Measurements from ENCODE around the gene COL28A1. TPM values are rescaled to one million over a fixed set of nuclear protein-coding genes. Genes with fewer than 3 reads are reported as not detected.

COL28A1 gene
- total RNA-seq, 1 experiment from 2014 or later, result 1.3 TPM

- TF ChIP-seq, protein P1, sequence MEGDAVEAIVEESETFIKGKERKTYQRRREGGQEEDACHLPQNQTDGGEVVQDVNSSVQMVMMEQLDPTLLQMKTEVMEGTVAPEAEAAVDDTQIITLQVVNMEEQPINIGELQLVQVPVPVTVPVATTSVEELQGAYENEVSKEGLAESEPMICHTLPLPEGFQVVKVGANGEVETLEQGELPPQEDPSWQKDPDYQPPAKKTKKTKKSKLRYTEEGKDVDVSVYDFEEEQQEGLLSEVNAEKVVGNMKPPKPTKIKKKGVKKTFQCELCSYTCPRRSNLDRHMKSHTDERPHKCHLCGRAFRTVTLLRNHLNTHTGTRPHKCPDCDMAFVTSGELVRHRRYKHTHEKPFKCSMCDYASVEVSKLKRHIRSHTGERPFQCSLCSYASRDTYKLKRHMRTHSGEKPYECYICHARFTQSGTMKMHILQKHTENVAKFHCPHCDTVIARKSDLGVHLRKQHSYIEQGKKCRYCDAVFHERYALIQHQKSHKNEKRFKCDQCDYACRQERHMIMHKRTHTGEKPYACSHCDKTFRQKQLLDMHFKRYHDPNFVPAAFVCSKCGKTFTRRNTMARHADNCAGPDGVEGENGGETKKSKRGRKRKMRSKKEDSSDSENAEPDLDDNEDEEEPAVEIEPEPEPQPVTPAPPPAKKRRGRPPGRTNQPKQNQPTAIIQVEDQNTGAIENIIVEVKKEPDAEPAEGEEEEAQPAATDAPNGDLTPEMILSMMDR (IDR thresholded peaks at IDR 0.05; ENCODE audit: unreplicated experiment), result no peak
- no peaks in the 10 kb centered on the region for H3K27me3 Mint-ChIP-seq (ENCODE audit: unreplicated experiment)
- H3K4me3 Mint-ChIP-seq (ENCODE audit: low read depth, unreplicated experiment), result no peak overlapping the region
These were observed 113.8 kb downstream of the COL28A1 start for GRCh38 chr7:7421826-7422225.

DNA sequence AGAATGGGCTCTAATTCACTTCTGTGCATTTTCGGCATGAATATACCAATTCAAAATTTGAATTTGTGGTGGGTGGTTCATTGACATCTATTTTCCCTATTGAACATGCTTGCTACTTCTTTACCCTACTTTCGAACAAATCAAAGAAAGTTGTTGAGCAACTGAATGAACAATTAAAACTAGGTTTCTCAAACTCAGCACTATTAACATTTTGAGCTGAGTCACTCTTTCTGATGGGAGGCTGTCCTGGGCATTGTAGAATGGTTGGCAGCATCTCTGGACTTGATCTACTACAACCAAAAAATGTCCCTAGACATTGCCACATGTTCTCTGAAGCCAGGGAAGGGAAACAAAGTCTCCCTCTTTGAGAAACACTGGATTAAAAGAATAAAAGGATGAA lies 116.7 kb downstream of the COL28A1 start:
- intact Hi-C loops (cut with micrococcal nuclease; ENCODE audit: unreplicated experiment), result loop anchor here (5.0 kb wide), 1 partner anchor 97 kb away; no protein-coding TSS in a partner anchor
- no TSS peak for BruUV-seq (replicated peaks)
- peaks cover 7% of the 10 kb centered on the region for H3K36me3 Mint-ChIP-seq (ENCODE audit: insufficient read depth, unreplicated experiment)

More at GRCh38 chr7:7421826-7422225, 113.8 kb downstream of the COL28A1 start:
- DNase-seq, result no peak
- intact Hi-C loops (cut with micrococcal nuclease; ENCODE audit: unreplicated experiment), result loop anchor here (5.0 kb wide), 2 partner anchors 455 to 870 kb away; no protein-coding TSS in a partner anchor
- H3K27ac Mint-ChIP-seq (ENCODE audit: unreplicated experiment), result no peak overlapping the region
- no TSS peak for BruUV-seq (replicated peaks)
- H3K9me3 Mint-ChIP-seq (ENCODE audit: low read depth, unreplicated experiment), result no peaks in the 10 kb centered on the region
- CTCF ChIA-PET, result no interaction called here
- peaks cover 21% of the 10 kb centered on the region for H3K4me1 Mint-ChIP-seq (ENCODE audit: low read depth, unreplicated experiment)
- H3K36me3 Mint-ChIP-seq (ENCODE audit: insufficient read depth, unreplicated experiment), result no peaks in the 10 kb centered on the region

GRCh38 chr7:7417851-7418250 lies 117.8 kb downstream of the COL28A1 start:
- BruUV-seq (replicated peaks), result no TSS peak
- Mint-ChIP-seq H3K9me3 (ENCODE audit: low read depth, unreplicated experiment) (no peaks in the 10 kb centered on the region), H3K27ac (ENCODE audit: unreplicated experiment) (no peak overlapping the region), H3K4me3 (ENCODE audit: low read depth, unreplicated experiment) (no peak overlapping the region), H3K36me3 (ENCODE audit: insufficient read depth, unreplicated experiment) (peaks cover 7% of the 10 kb centered on the region), H3K27me3 (ENCODE audit: unreplicated experiment) (no peaks in the 10 kb centered on the region), H3K4me1 (ENCODE audit: low read depth, unreplicated experiment) (peaks cover 32% of the 10 kb centered on the region)
- no peak for DNase-seq
- TF ChIP-seq, protein P1 (IDR thresholded peaks at IDR 0.05; ENCODE audit: unreplicated experiment), result no peak
- intact Hi-C loops (cut with micrococcal nuclease; ENCODE audit: unreplicated experiment), result loop anchor here (2.0 to 5.0 kb wide), 3 partner anchors 96 to 315 kb away; partner anchors contain the start of gene C1GALT1
- CTCF ChIA-PET, result interaction anchor here (0.6 kb wide), 1 partner anchor 126 kb away, joined by 3 read pairs; no protein-coding TSS in a partner anchor

More for the DNA sequence above, 116.7 kb downstream of the COL28A1 start:
- Mint-ChIP-seq H3K9me3 (ENCODE audit: low read depth, unreplicated experiment) (no peaks in the 10 kb centered on the region), H3K27me3 (ENCODE audit: unreplicated experiment) (no peaks in the 10 kb centered on the region), H3K4me3 (ENCODE audit: low read depth, unreplicated experiment) (no peak overlapping the region), H3K27ac (ENCODE audit: unreplicated experiment) (no peak overlapping the region), H3K4me1 (ENCODE audit: low read depth, unreplicated experiment) (peaks cover 32% of the 10 kb centered on the region)
- TF ChIP-seq, protein P1 (IDR thresholded peaks at IDR 0.05; ENCODE audit: unreplicated experiment), result no peak
- DNase-seq, result no peak
- CTCF ChIA-PET, result no interaction called here

DNA sequence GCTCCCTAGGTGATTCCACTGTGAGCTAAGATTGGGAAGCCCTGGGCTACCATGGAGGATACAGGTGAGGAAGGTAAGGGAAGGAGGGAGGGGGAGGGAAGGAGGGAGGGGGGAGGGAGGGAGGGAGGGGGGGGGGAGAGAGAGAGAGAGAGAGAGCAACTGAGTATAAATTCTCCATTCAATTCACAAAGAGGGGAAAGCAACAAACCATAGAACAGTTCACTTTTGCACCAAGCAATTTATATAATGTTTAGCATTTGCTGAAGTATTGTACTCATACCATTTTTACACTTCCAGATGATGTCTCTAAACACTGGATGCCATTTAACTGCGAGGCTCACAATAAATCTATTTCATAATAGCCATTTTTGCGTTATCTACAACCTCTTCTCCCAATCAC lies 118.3 kb downstream of the COL28A1 start:
- peaks cover 32% of the 10 kb centered on the region for H3K4me1 Mint-ChIP-seq (ENCODE audit: low read depth, unreplicated experiment)
- no TSS peak for BruUV-seq (replicated peaks)
- H3K27me3 Mint-ChIP-seq (ENCODE audit: unreplicated experiment), result no peaks in the 10 kb centered on the region
- H3K4me3 Mint-ChIP-seq (ENCODE audit: low read depth, unreplicated experiment), result no peak overlapping the region
- CTCF ChIA-PET, result interaction anchor here (0.6 to 1.5 kb wide), 4 partner anchors 82 to 618 kb away, joined by 4 to 7 read pairs (median 6); no protein-coding TSS in a partner anchor
- TF ChIP-seq, protein P1 (IDR thresholded peaks at IDR 0.05; ENCODE audit: unreplicated experiment), result no peak
- intact Hi-C loops (cut with micrococcal nuclease; ENCODE audit: unreplicated experiment), result loop anchor here (2.0 to 5.0 kb wide), 3 partner anchors 95 to 315 kb away; partner anchors contain the start of gene C1GALT1
- no peak overlapping the region for H3K27ac Mint-ChIP-seq (ENCODE audit: unreplicated experiment)
- no peaks in the 10 kb centered on the region for H3K9me3 Mint-ChIP-seq (ENCODE audit: low read depth, unreplicated experiment)
- H3K36me3 Mint-ChIP-seq (ENCODE audit: insufficient read depth, unreplicated experiment), result peaks cover 7% of the 10 kb centered on the region
- no peak for DNase-seq
